Parathyroid adenoma (tissue), 2 donors: ENCODE measurements around the gene GALNT10.

Source experiments
- H2AFZ ChIP-seq: fragments of 300-600 bp; sonication (generic); one replicate; pipeline ENCODE4 v1.7.0; 2017; ENCODE audit warnings: antibody characterized with exemption, mild to moderate bottlenecking
- H3K27ac ChIP-seq: fragments of 300-600 bp; sonication (generic); one replicate; pipeline ENCODE4 v1.7.0; 2017
- H3K27me3 ChIP-seq: fragments of 300-600 bp; sonication (generic); one replicate; pipeline ENCODE4 v1.7.0; 2017; ENCODE audit warnings: low read length; ENCODE audit not compliant: control insufficient read depth, insufficient read depth
- H3K36me3 ChIP-seq: fragments of 300-600 bp; sonication (generic); one replicate; pipeline ENCODE4 v1.7.0; 2017; ENCODE audit warnings: low read length; ENCODE audit not compliant: control insufficient read depth, insufficient read depth
- H3K4me1 ChIP-seq: fragments of 300-600 bp; sonication (generic); one replicate; pipeline ENCODE4 v1.7.0; 2017; ENCODE audit warnings: control low read depth
- H3K4me2 ChIP-seq: fragments of 300-600 bp; sonication (generic); one replicate; pipeline ENCODE4 v1.7.0; 2017; ENCODE audit warnings: low read length
- H3K4me3 ChIP-seq: fragments of 300-600 bp; sonication (generic); one replicate; pipeline ENCODE4 v1.7.0; 2017; ENCODE audit warnings: low read depth, low read length
- H3K79me2 ChIP-seq: fragments of 300-600 bp; sonication (generic); one replicate; pipeline ENCODE4 v1.7.0; 2017; ENCODE audit warnings: control low read depth
- H3K9ac ChIP-seq: fragments of 300-600 bp; sonication (generic); one replicate; pipeline ENCODE4 v1.7.0; 2017; ENCODE audit warnings: mild to moderate bottlenecking
- H3K9me3 ChIP-seq: fragments of 300-600 bp; sonication (generic); one replicate; pipeline ENCODE4 v1.7.0; 2017; ENCODE audit warnings: low read length; ENCODE audit not compliant: control insufficient read depth
- TF ChIP-seq, protein P1 (sequence below): fragments of 300-600 bp; sonication (generic); IDR thresholded peaks from one replicate; pipeline ENCODE4 v1.7.0; 2017; ENCODE audit warnings: antibody characterized with exemption, mild to moderate bottlenecking
- donor health status: primary hyperparathyroidism.

Gene GALNT10

DNA sequence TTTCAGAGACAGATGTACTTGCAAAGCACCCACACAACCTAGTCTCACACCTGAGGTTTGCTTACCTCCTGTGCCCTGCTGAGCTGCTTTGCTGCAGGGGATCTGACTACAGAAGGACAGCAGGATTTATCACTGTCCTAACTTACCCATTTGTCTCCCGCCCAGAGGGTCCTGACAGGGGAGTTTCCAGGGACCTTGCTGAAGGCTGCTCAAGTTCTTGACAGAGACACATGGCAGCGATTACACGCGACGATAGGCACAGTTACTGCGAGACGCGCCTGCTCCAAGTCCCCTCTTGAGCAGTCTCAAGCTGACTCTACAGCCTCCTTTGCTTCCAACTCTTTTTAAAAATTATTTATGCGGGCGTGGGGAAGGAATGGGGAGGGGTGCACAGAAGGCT lies 24.6 kb upstream of the GALNT10 start:
- Histone ChIP-seq H3K9me3 (no peaks in the 10 kb centered on the region), H3K27ac (no peak overlapping the region), H3K9ac (no peak overlapping the region), H3K4me3 (no peak overlapping the region), H3K4me2 (no peak overlapping the region), H2AFZ (peak overlapping the region; percentile 30), H3K79me2 (no peaks in the 10 kb centered on the region), H3K36me3 (no peaks in the 10 kb centered on the region), H3K4me1 (no peaks in the 10 kb centered on the region), H3K27me3 (no peaks in the 10 kb centered on the region)
- TF ChIP-seq, protein P1, sequence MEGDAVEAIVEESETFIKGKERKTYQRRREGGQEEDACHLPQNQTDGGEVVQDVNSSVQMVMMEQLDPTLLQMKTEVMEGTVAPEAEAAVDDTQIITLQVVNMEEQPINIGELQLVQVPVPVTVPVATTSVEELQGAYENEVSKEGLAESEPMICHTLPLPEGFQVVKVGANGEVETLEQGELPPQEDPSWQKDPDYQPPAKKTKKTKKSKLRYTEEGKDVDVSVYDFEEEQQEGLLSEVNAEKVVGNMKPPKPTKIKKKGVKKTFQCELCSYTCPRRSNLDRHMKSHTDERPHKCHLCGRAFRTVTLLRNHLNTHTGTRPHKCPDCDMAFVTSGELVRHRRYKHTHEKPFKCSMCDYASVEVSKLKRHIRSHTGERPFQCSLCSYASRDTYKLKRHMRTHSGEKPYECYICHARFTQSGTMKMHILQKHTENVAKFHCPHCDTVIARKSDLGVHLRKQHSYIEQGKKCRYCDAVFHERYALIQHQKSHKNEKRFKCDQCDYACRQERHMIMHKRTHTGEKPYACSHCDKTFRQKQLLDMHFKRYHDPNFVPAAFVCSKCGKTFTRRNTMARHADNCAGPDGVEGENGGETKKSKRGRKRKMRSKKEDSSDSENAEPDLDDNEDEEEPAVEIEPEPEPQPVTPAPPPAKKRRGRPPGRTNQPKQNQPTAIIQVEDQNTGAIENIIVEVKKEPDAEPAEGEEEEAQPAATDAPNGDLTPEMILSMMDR: no peak

DNA sequence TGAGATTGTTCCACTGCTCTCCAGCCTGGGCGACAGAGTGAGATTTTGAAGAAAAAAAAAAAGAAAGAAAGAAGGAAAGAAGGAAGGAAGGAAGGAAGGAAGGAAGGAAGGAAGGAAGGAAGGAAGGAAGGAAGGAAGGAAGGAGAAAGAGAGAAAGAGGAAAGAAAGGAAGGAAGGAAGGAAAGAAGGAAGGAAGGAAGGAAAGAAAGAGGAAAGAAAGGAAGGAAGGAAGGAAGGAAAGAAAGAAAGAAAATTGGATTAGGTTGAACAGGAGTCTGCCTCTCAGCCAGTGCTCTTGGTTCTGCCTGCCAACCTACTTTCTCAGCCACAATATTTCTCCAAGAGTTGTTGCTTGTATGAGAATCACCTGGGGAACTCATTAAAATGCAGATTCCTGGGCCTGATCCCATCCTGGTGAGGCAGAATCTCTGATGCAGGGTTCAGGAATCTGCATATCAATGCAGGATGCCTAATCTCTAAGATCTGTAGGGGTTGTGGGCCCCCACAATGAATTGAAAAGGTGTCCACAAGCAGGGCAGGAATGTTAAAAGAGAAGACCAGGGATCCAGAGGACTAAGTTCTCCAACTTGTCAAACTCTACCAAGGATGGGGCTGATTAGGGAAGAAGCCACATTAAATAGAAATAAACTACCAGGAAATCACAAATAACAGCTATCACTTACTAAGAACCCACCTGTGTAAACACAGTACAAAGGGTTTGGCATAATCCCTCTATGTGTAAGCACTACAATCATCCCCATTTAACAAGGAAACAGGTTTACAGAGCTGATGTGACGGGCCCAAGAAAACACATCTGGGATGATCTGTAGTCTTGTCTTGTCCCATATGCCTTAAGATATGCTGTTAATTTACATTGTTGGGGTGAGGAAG lies 23.4 kb upstream of the GALNT10 start:
- no peaks in the 10 kb centered on the region for H3K4me1 ChIP-seq
- H3K9ac ChIP-seq: no peak overlapping the region
- no peak overlapping the region for H3K4me3 ChIP-seq
- H2AFZ ChIP-seq: no peak overlapping the region
- H3K9me3 ChIP-seq: no peaks in the 10 kb centered on the region
- TF ChIP-seq, protein P1: no peak
- H3K36me3 ChIP-seq: no peaks in the 10 kb centered on the region
- H3K27me3 ChIP-seq: no peaks in the 10 kb centered on the region
- H3K79me2 ChIP-seq: no peaks in the 10 kb centered on the region
- H3K27ac ChIP-seq: no peak overlapping the region
- no peak overlapping the region for H3K4me2 ChIP-seq

DNA sequence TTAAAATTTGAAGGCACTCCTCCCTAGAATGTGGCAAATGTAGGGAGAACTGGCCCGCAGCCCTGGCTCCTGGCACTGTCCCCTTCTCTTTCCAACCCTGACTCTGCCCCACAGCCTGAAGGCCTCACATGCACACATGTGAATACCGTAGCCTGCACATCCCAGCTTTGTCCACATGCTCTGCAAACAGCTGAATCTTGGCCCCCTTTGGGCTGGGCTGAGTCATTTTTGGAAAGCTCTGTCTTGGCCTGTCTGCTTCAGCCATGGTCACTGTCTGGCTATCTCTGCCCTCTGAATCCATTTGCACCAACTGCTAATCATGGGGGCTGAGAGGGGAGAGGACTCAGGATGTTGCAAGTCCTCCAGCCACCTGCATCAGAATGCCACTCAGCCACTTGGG lies 22.1 kb upstream of the GALNT10 start:
- no peaks in the 10 kb centered on the region for H3K36me3 ChIP-seq
- no peaks in the 10 kb centered on the region for H3K9me3 ChIP-seq
- no peak overlapping the region for H3K4me3 ChIP-seq
- no peaks in the 10 kb centered on the region for H3K79me2 ChIP-seq
- H3K27me3 ChIP-seq: no peaks in the 10 kb centered on the region
- TF ChIP-seq, protein P1: no peak
- H2AFZ ChIP-seq: no peak overlapping the region
- no peak overlapping the region for H3K4me2 ChIP-seq
- no peak overlapping the region for H3K9ac ChIP-seq
- no peaks in the 10 kb centered on the region for H3K4me1 ChIP-seq
- no peak overlapping the region for H3K27ac ChIP-seq

DNA sequence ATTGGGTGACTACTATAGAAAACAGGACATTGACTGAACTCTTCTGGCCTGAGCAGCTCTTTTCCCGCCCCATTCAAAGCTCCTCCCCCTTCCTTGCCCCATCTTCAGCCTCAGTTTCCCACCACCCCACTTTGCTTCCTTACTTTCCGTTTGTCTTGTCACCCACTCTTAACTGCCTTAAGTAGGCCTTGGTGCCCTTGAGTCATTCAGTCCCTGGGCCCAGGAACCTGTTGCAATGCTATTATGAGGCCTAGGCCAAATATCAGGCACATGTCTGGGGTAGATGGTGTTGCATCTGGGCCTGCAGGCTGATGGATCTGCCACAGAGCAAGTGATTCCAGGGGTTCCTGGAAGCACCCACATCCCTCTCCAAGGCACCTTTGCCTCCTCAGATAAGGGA lies 17.7 kb upstream of the GALNT10 start:
- TF ChIP-seq, protein P1: no peak
- H3K4me3 ChIP-seq: no peak overlapping the region
- H3K79me2 ChIP-seq: no peaks in the 10 kb centered on the region
- H3K36me3 ChIP-seq: no peaks in the 10 kb centered on the region
- H3K9ac ChIP-seq: no peak overlapping the region
- H2AFZ ChIP-seq: no peak overlapping the region
- no peak overlapping the region for H3K4me2 ChIP-seq
- no peak overlapping the region for H3K27ac ChIP-seq
- no peaks in the 10 kb centered on the region for H3K27me3 ChIP-seq
- no peaks in the 10 kb centered on the region for H3K9me3 ChIP-seq
- no peaks in the 10 kb centered on the region for H3K4me1 ChIP-seq

DNA sequence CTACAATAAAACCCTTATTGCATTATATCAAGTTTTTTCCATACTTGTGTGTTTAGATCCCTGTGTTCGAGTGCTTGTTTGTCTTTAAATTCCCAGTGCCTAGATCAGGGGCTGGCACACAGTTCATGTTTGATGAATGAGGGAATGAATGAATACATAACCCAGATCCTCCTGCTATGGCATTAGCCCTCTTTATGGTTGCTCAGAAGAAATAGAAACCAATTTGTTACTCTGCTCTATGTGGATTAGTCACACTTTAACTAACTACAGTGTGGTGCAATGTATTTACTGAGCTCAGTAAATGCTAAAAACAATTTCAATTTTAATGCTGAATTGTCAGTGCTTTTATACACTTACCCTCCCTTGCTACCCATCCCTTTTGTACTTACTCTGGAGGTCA lies 16.4 kb upstream of the GALNT10 start:
- H2AFZ ChIP-seq: no peak overlapping the region
- H3K4me2 ChIP-seq: no peak overlapping the region
- H3K9me3 ChIP-seq: no peaks in the 10 kb centered on the region
- TF ChIP-seq, protein P1: no peak
- H3K4me3 ChIP-seq: no peak overlapping the region
- H3K36me3 ChIP-seq: no peaks in the 10 kb centered on the region
- no peaks in the 10 kb centered on the region for H3K27me3 ChIP-seq
- no peak overlapping the region for H3K27ac ChIP-seq
- no peaks in the 10 kb centered on the region for H3K4me1 ChIP-seq
- no peaks in the 10 kb centered on the region for H3K79me2 ChIP-seq
- no peak overlapping the region for H3K9ac ChIP-seq
